DOHH2 (cell line): ENCODE measurements around the gene PCP4L1.

ENCODE experiments used
- H3F3A ChIP-seq: fragments of 200-600 bp; sonication (generic), shearing (Covaris generic); 2 replicates; pipeline ENCODE4 v1.6.0; 2016; ENCODE audit warnings: antibody characterized with exemption, mild to moderate bottlenecking; ENCODE audit not compliant: control insufficient read depth, insufficient read depth
- H3K27ac ChIP-seq: fragments of 200-600 bp; sonication (generic); 2 replicates; pipeline ENCODE4 v1.5.1; 2014; ENCODE audit warnings: low read depth, mild to moderate bottlenecking, low read length, moderate library complexity
- H3K27me3 ChIP-seq: fragments of 200-600 bp; sonication (generic); 2 replicates; pipeline ENCODE4 v1.6.1; 2014; ENCODE audit warnings: mild to moderate bottlenecking, low read length, mixed read lengths; ENCODE audit not compliant: control insufficient read depth
- H3K36me3 ChIP-seq: fragments of 200-600 bp; sonication (generic); 2 replicates; pipeline ENCODE4 v1.6.1; 2014; ENCODE audit warnings: mild to moderate bottlenecking, low read length, moderate library complexity, mixed read lengths; ENCODE audit not compliant: control insufficient read depth
- H3K4me1 ChIP-seq: fragments of 200-600 bp; sonication (generic); 2 replicates; pipeline ENCODE4 v1.6.1; 2014; ENCODE audit warnings: mild to moderate bottlenecking, low read length, mixed read lengths; ENCODE audit not compliant: control insufficient read depth
- H3K4me2 ChIP-seq: fragments of 200-600 bp; sonication (generic); 2 replicates; pipeline ENCODE4 v1.6.0; 2014; ENCODE audit warnings: mild to moderate bottlenecking, low read length, moderate library complexity
- H3K4me3 ChIP-seq: fragments of 200-600 bp; sonication (generic); 2 replicates; pipeline ENCODE4 v1.5.1; 2014; ENCODE audit warnings: mild to moderate bottlenecking, low read length, mixed read lengths
- H3K79me2 ChIP-seq: fragments of 200-600 bp; sonication (generic); 2 replicates; pipeline ENCODE4 v1.6.1; 2014; ENCODE audit warnings: mild to moderate bottlenecking, low read length, mixed read lengths; ENCODE audit not compliant: control insufficient read depth
- H3K9me2 ChIP-seq: fragments of 200-600 bp; sonication (generic); replicated peaks from 2 replicates; pipeline ENCODE4 v1.6.1; 2014; ENCODE audit warnings: mild to moderate bottlenecking, low read length, mixed read lengths; ENCODE audit not compliant: control insufficient read depth
- H3K9me3 ChIP-seq: fragments of 200-600 bp; sonication (generic); 2 replicates; pipeline ENCODE4 v1.6.1; 2014; ENCODE audit warnings: antibody characterized with exemption, low read length, mixed read lengths; ENCODE audit not compliant: control insufficient read depth, insufficient read depth
- H4K20me1 ChIP-seq: fragments of 200-600 bp; sonication (generic); 2 replicates; pipeline ENCODE4 v1.6.0; 2014; ENCODE audit warnings: low read depth, mild to moderate bottlenecking, antibody characterized with exemption, low read length, moderate library complexity; ENCODE audit not compliant: control insufficient read depth, insufficient read depth
- EZH2phosphoT487 ChIP-seq: fragments of 200-600 bp; sonication (generic); IDR thresholded peaks from 2 replicates; pipeline ENCODE4 v1.6.1; 2017; ENCODE audit warnings: borderline replicate concordance, mild to moderate bottlenecking, antibody characterized with exemption, low read length, moderate library complexity, mixed read lengths
- TF ChIP-seq, protein P1 (sequence below): fragments of 200-600 bp; sonication (generic); IDR thresholded peaks from one replicate; pipeline ENCODE4 v1.5.1; 2014; ENCODE audit warnings: antibody characterized with exemption, mild to moderate bottlenecking, low read depth, low read length; ENCODE audit not compliant: poor library complexity, severe bottlenecking

PCP4L1 gene

DNA sequence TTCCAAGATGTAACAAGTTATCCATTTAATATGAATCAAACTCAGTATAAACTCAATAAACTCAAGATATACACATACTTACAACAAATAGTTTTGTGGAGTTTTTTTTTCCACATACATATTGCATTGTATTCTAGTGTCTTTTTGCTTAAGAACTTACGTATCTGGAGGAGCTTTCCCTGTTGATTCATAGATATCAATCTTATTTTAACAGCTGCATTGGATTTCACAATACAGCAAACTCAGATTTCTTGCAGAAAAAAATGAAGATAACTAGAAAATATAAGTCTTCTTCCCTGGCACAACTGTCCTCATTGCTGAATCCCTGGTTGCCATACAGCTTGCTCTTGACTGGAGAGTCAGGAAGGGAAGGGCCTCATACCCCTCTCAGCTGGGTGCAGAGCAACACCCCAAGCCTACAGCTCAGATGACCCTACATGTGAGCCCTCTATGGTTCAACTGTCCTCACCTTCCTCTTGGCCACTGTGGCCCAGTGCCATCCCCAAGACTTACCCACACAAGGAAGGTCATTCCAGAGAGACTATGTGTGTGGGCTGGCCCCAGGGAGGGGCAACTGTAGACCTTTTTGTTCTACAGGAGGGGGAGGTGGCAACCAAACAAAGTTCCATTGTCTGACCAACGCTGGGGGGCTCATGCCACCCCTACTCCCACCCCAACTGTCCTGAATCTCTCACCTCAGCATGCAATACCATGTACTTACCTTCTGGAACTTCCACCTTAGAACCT lies 49.5 kb downstream of the PCP4L1 start:
- Histone ChIP-seq H4K20me1 (no peaks in the 10 kb centered on the region), H3K4me1 (peaks cover 31% of the 10 kb centered on the region), H3K4me3 (no peak overlapping the region), H3K9me2 (no peaks in the 10 kb centered on the region), H3K27me3 (0 out of 2 replicates have a peak, but pooled peaks cover 5% of the 10 kb centered on the region), H3K27ac (no peak overlapping the region), H3F3A (peaks cover 17% of the 10 kb centered on the region), H3K79me2 (peaks cover 14% of the 10 kb centered on the region), H3K36me3 (peaks cover 3% of the 10 kb centered on the region; the same call in 1 of the 2 replicates), H3K9me3 (no peaks in the 10 kb centered on the region), H3K4me2 (no peak overlapping the region)
- TF ChIP-seq, protein P1, sequence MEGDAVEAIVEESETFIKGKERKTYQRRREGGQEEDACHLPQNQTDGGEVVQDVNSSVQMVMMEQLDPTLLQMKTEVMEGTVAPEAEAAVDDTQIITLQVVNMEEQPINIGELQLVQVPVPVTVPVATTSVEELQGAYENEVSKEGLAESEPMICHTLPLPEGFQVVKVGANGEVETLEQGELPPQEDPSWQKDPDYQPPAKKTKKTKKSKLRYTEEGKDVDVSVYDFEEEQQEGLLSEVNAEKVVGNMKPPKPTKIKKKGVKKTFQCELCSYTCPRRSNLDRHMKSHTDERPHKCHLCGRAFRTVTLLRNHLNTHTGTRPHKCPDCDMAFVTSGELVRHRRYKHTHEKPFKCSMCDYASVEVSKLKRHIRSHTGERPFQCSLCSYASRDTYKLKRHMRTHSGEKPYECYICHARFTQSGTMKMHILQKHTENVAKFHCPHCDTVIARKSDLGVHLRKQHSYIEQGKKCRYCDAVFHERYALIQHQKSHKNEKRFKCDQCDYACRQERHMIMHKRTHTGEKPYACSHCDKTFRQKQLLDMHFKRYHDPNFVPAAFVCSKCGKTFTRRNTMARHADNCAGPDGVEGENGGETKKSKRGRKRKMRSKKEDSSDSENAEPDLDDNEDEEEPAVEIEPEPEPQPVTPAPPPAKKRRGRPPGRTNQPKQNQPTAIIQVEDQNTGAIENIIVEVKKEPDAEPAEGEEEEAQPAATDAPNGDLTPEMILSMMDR, result no peak
- no peak for TF ChIP-seq EZH2phosphoT487

DNA sequence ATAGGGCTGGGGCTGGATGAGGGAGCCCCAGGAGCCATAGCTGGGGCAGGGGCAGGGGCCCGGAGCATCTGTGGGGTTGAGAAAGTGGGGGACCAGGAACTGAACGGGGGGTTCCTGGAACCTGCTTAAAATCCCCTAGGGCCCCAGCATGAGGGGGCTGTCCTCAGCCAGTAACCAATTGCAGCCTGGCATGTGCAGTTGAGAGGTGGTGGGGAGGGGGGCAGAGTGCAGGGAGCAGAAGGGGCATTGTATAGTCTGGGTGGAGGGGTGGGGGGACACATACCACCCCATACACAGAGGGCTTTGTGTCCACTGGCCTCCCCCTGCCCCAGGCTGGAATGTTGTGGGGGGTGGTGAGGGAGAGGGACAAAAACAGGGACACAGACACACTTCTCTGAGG lies 51.3 kb downstream of the PCP4L1 start, which contains the start of gene MPZ:
MPZ (minus strand) TSS at position 101 of the 400 bp plus-strand sequence; CDS start at position 38, 63 bp downstream.
- Histone ChIP-seq H3K4me1 (peaks cover 33% of the 10 kb centered on the region), H3K27me3 (0 out of 2 replicates have a peak, but pooled peaks cover 5% of the 10 kb centered on the region)

DNA sequence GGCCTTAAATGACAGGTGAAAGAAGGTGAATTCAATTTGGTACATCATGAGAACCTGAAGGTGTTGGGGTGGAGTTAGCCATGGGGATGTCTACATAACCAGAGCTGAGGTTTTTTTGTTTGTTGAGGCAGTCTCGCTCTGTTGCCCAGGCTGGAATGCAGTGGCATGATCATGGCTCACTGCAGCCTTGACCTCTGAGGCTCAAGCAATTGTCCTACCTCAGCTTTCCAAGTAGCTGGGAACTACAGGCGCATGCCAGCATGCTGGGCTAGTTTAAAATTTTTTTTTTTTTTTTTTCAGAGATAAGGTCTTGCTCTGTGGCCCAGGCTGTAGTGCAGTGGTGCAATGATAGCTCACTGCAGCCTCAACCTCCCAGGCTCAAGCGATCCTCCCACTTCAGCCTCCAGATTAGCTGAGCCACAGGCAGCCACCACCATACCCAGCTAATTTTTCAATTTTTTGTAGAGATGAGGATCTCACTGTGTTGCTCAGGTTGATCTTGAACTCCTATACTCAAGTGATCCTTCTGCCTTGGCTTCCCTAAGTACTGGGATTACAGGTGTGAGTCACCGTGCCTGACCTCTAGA lies 53.1 kb downstream of the PCP4L1 start:
- H4K20me1 ChIP-seq, result no peaks in the 10 kb centered on the region
- H3K9me3 ChIP-seq, result no peaks in the 10 kb centered on the region
- H3F3A ChIP-seq, result peaks cover 18% of the 10 kb centered on the region
- H3K27ac ChIP-seq, result no peak overlapping the region
- TF ChIP-seq, protein P1, result no peak
- no peak for TF ChIP-seq EZH2phosphoT487
- no peaks in the 10 kb centered on the region for H3K9me2 ChIP-seq
- H3K4me2 ChIP-seq, result no peak overlapping the region
- H3K79me2 ChIP-seq, result peaks cover 25% of the 10 kb centered on the region
- 0 out of 2 replicates have a peak, but pooled peaks cover 5% of the 10 kb centered on the region for H3K27me3 ChIP-seq
- peaks cover 29% of the 10 kb centered on the region for H3K4me1 ChIP-seq
- no peak overlapping the region for H3K4me3 ChIP-seq
- 0 out of 2 replicates have a peak, but pooled peaks cover 3% of the 10 kb centered on the region for H3K36me3 ChIP-seq

More for the DNA sequence above, 51.3 kb downstream of the PCP4L1 start, which contains the start of gene MPZ:
- no peak for TF ChIP-seq EZH2phosphoT487
- TF ChIP-seq, protein P1, result no peak
- H3K9me3 ChIP-seq, result no peaks in the 10 kb centered on the region
- no peak within 1 kb of the TSS for H3K4me2 ChIP-seq
- no peak within 1 kb of the TSS for H3K27ac ChIP-seq
- no peak within 1 kb of the TSS for H3K4me3 ChIP-seq
- H4K20me1 ChIP-seq, result no peaks in the 10 kb centered on the region
- H3K79me2 ChIP-seq, result peaks cover 13% of the 10 kb centered on the region
- no peaks in the 10 kb centered on the region for H3K9me2 ChIP-seq
- H3K36me3 ChIP-seq, result 0 out of 2 replicates have a peak, but pooled peaks cover 3% of the 10 kb centered on the region
- H3F3A ChIP-seq, result peaks cover 20% of the 10 kb centered on the region
